Activated CD4-positive, alpha-beta T cell treated with anti-CD3 and anti-CD28 coated beads, Interleukin-2, amount 50 U/mL, for 24 hours (primary cell): ENCODE results near the gene PCDHGB7.
"Not testable (repeated sequence)": the region's sequence is repeated elsewhere in the genome, so short reads cannot be mapped to it uniquely, and the experiment has no call there.

ENCODE experiments used
- DNase-seq, 2 donors: peaks; one replicate each; pipeline ENCODE4 v3.0.0-alpha.2; 2020; ENCODE audit warnings: low read depth in 1 of 2, low spot score in 1 of 2

Gene PCDHGB7

DNA sequence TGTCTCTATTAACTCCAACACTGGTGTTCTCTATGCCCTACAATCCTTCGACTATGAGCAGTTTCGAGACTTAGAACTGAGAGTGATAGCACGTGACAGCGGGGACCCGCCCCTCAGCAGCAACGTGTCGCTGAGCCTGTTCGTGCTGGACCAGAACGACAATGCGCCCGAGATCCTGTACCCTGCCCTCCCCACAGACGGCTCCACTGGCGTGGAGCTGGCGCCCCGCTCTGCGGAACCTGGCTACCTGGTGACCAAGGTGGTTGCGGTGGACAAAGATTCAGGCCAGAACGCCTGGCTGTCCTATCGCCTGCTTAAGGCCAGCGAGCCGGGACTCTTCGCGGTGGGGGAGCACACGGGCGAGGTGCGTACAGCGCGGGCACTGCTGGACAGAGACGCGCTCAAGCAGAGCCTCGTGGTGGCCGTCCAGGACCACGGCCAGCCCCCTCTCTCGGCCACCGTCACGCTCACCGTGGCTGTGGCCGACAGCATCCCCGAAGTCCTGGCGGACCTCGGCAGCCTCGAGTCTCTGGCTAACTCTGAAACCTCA is 5.3 kb downstream of the PCDHGB7 start:
- no peak for DNase-seq

- DNase-seq = no peak
These were observed 10.4 kb downstream of the PCDHGB7 start for GRCh38 chr5:141427783-141428426.

GRCh38 chr5:141430332-141431113 is 13.0 kb downstream of the PCDHGB7 start, which contains the start of gene PCDHGA12:
TSS of gene PCDHGA12 (plus strand) at chr5:141430507. CDS start at chr5:141430760, 253 bp downstream.
- DNase-seq = no peak

- DNase-seq = no peak
These were observed 13.8 kb downstream of the PCDHGB7 start for GRCh38 chr5:141431286-141431685.

GRCh38 chr5:141432308-141432707 is 14.8 kb downstream of the PCDHGB7 start:
- not testable (repeated sequence) for DNase-seq

DNA sequence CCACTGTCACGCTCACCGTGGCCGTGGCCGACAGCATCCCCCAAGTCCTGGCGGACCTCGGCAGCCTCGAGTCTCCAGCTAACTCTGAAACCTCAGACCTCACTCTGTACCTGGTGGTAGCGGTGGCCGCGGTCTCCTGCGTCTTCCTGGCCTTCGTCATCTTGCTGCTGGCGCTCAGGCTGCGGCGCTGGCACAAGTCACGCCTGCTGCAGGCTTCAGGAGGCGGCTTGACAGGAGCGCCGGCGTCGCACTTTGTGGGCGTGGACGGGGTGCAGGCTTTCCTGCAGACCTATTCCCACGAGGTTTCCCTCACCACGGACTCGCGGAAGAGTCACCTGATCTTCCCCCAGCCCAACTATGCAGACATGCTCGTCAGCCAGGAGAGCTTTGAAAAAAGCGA is 15.2 kb downstream of the PCDHGB7 start:
- DNase-seq = not testable (repeated sequence)

GRCh38 chr5:141434006-141434405 is 16.5 kb downstream of the PCDHGB7 start:
- DNase-seq = no peak

- DNase-seq = no peak
These were observed 19.7 kb downstream of the PCDHGB7 start for GRCh38 chr5:141437221-141437620.

- DNase-seq = no peak
These were observed 22.1 kb downstream of the PCDHGB7 start for GRCh38 chr5:141439411-141440141.

DNA sequence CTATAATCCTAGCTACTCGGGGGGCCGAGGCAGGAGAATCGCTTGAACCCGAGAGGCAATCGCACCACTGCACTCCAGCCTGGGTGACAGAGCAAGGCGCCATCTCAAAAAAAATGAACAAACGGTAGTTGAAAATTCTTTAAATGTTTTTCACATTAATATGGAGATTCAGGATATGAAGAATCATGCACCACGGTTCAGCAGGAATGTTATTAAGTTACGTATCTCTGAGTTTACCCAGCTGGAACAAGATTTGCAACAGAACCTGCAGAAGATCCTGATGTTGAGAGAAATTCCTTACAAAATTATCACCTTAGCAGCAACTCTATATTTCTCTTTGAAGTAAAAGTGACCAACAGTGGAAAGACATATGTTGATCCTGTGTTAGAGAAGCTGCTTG is 22.9 kb downstream of the PCDHGB7 start:
- DNase-seq = no peak

DNA sequence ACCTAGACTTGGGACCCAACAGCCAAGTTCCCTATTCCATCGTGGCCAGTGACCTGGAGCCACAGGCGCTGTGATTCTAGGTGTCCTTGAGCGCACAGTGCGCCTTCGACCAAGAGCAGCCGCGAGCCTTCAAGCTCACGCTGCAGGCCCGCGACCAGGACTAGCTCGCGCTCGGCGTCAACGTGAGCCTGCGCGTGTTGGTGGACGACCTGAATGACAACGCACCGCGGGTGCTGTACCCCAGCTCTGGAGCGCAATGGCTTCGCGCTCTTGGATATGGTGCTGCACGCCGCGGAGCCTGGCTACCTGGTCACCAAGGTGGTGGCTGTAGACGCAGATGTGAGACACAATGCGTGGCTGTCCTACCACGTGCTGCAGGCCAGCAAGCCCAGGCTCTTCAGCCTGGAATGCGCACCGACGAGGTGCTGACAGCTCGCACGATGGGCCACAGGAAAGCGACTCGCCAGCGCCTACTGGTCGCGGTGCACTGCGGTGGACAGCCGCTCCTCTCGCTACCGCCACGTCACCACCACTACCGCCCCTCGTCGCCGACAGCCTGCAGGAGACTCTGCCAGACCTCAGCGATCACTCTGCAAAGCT is 24.2 kb downstream of the PCDHGB7 start:
- DNase-seq = no peak

GRCh38 chr5:141465351-141465750 is 47.9 kb downstream of the PCDHGB7 start:
- DNase-seq = no peak
